ENCODE data around the gene FXYD3.

GRCh38 chr19:35073516-35073915 lies 42.1 kb upstream of the FXYD3 start:
- no peak for TF ChIP-seq CTCF (IDR thresholded peaks at IDR 0.05; ENCODE audit: poor library complexity, severe bottlenecking)
- TF ChIP-seq POLR2AphosphoS5 (IDR thresholded peaks at IDR 0.05) = no peak
- no peak for TF ChIP-seq EZH2 (IDR thresholded peaks at IDR 0.05; ENCODE audit: borderline replicate concordance, insufficient read depth, low read length, poor library complexity, severe bottlenecking)
- TF ChIP-seq EP300 (conservative IDR thresholded peaks at IDR 0.05; ENCODE audit: poor library complexity, severe bottlenecking) = no peak
- TF ChIP-seq TAF1 (IDR thresholded peaks at IDR 0.05; ENCODE audit: low read depth) = no peak
- no peak for TF ChIP-seq REST (IDR thresholded peaks at IDR 0.05; ENCODE audit: borderline replicate concordance)
- no peak for TF ChIP-seq MXI1 (conservative IDR thresholded peaks at IDR 0.05; ENCODE audit: poor library complexity, severe bottlenecking)
- TF ChIP-seq SMC3 (conservative IDR thresholded peaks at IDR 0.05; ENCODE audit: poor library complexity) = no peak
- TF ChIP-seq RAD21 (conservative IDR thresholded peaks at IDR 0.05) = no peak
